ENCODE data around the gene HNF1B.

- TF ChIP-seq CTCF (IDR thresholded peaks at IDR 0.05) (no peak), POLR2A (IDR thresholded peaks at IDR 0.05) (no peak)
Observed at GRCh38 chr17:37676115-37676925, 68.5 kb downstream of the HNF1B start.

Data from lower leg skin (tissue), 3 donors.